A549 (cell line): ENCODE measurements around the gene NBEAL2. TPM values are rescaled to one million over a fixed set of nuclear protein-coding genes. Genes with fewer than 3 reads are reported as not detected.
A peak's percentile ranks its signal among the peaks of the same experiment; 100 is the strongest.

Experiments
- ATAC-seq, 2 experiments: fragments of 200-7000 bp in 1 of 2; fragments of >200 bp in 1 of 2; cut with Nextera tagmentation in 1 of 2; cut with Tn5 transposase in 1 of 2; 3 replicates each; pipeline versions ENCODE4 v1.8.0 to v1.9.1; 2018 to 2020; ENCODE audit warnings: mild to moderate bottlenecking in 1 of 2, moderate library complexity in 1 of 2
- CTCF ChIA-PET: fragments of 300-600 bp; sonication (Branson Sonifier 250); formaldehyde crosslinking; extraction: SDS; loops from one replicate; lab custom pipeline; 2021; ENCODE audit warnings: antibody characterized with exemption, inconsistent platforms; lab: Yijun Ruan, JAX
- POLR2A ChIA-PET: fragments of 350-600 bp; formaldehyde crosslinking; extraction: SDS; loops from one replicate; lab custom pipeline; 2021; ENCODE audit warnings: antibody characterized with exemption, inconsistent platforms; lab: Yijun Ruan, JAX
- DNase-seq, 2 experiments: peaks; one replicate each; pipeline versions ENCODE4 v3.0.0 to v3.0.0-alpha.2; 2011 to 2016; ENCODE audit warnings: low read depth in 1 of 2, low spot score in 1 of 2
- FAIRE-seq: peaks from 2 replicates; lab custom pipeline; 2011; peaks lifted over from hg19 to GRCh38; lab: Jason Lieb, UNC
- H3K27ac ChIP-seq, 2 experiments: fragments of >200 bp; sonication (Bioruptor Twin); formaldehyde crosslinking; 3 replicates each; pipeline ENCODE4 v1.5.1; 2016 to 2017
- H3K4me1 ChIP-seq: fragments of >200 bp; sonication (Bioruptor Twin); formaldehyde crosslinking; 3 replicates; pipeline ENCODE4 v1.6.1; 2016
- H3K4me2 ChIP-seq: fragments of >200 bp; sonication (Bioruptor Twin); formaldehyde crosslinking; 3 replicates; pipeline ENCODE4 v1.6.1; 2016
- H3K4me3 ChIP-seq: fragments of >200 bp; sonication (Bioruptor Twin); formaldehyde crosslinking; 3 replicates; pipeline ENCODE4 v1.5.1; 2016
- H3K9me3 ChIP-seq: fragments of >200 bp; sonication (Bioruptor Twin); formaldehyde crosslinking; 3 replicates; pipeline ENCODE4 v1.6.1; 2016
- CEBPB ChIP-seq, 2 experiments: fragments of >200 bp in 1 of 2; sonication (Bioruptor Twin) in 1 of 2; formaldehyde crosslinking in 1 of 2; IDR thresholded peaks; 2 replicates each; pipeline ENCODE4 v1.6.1; 2012 to 2016
- EP300 ChIP-seq, 2 experiments: fragments of >200 bp; sonication (Bioruptor Twin); formaldehyde crosslinking; IDR thresholded peaks; 2 replicates in 1 of 2; 3 replicates in 1 of 2; pipeline ENCODE4 v1.6.1; 2016 to 2017
- FOSL2 ChIP-seq, 2 experiments: fragments of 450-650 bp in 1 of 2; fragments of >200 bp in 1 of 2; sonication (Bioruptor Twin) in 1 of 2; formaldehyde crosslinking; IDR thresholded peaks; 2 replicates each; pipeline versions ENCODE4 v1.5.0 to v1.6.1; 2016 to 2020; ENCODE audit warnings: mild to moderate bottlenecking in 1 of 2, moderate library complexity in 1 of 2
- GATA3 ChIP-seq: IDR thresholded peaks from 2 replicates; pipeline ENCODE4 v1.6.1; 2012; ENCODE audit warnings: borderline replicate concordance
- HOXA7 ChIP-seq: fragments of 250-450 bp; sonication (Bioruptor Pico); IDR thresholded peaks from 2 replicates; pipeline ENCODE4 v1.5.0; 2020; ENCODE audit warnings: mild to moderate bottlenecking, moderate library complexity
- JUN ChIP-seq, 2 experiments: fragments of >200 bp; sonication (Bioruptor Twin); formaldehyde crosslinking; IDR thresholded peaks; 2 replicates in 1 of 2; 3 replicates in 1 of 2; pipeline ENCODE4 v1.6.1; 2016 to 2017
- JUNB ChIP-seq: fragments of >200 bp; sonication (Bioruptor Twin); formaldehyde crosslinking; IDR thresholded peaks from 2 replicates; pipeline ENCODE4 v1.6.1; 2016
- KDM1A ChIP-seq: fragments of 200-600 bp; sonication (generic); IDR thresholded peaks from 2 replicates; pipeline ENCODE4 v1.6.1; 2016; ENCODE audit warnings: low read depth, mild to moderate bottlenecking
- MAFK ChIP-seq: fragments of 450-650 bp; IDR thresholded peaks from 2 replicates; pipeline ENCODE4 v1.6.1; 2014; ENCODE audit not compliant: partially characterized antibody
- NFE2L2 ChIP-seq: fragments of 150-350 bp; conservative IDR thresholded peaks from 2 replicates; pipeline ENCODE4 v1.6.1; 2014; ENCODE audit warnings: low read length
- NR3C1 ChIP-seq: fragments of >200 bp; sonication (Bioruptor Twin); formaldehyde crosslinking; IDR thresholded peaks from 3 replicates; pipeline ENCODE4 v1.6.1; 2017
- POLR2AphosphoS2 ChIP-seq: conservative IDR thresholded peaks from 2 replicates; pipeline ENCODE4 v1.6.1; 2012; ENCODE audit warnings: low read length, improper control_type of control experiment, inconsistent platforms
- TFCP2L1 ChIP-seq: fragments of 250-450 bp; sonication (Bioruptor Pico); IDR thresholded peaks from 2 replicates; pipeline ENCODE4 v1.5.0; 2021; ENCODE audit warnings: mild to moderate bottlenecking
- ZFP36 ChIP-seq: fragments of 450-650 bp; IDR thresholded peaks from 2 replicates; pipeline ENCODE4 v1.6.1; 2014; ENCODE audit warnings: borderline replicate concordance; ENCODE audit not compliant: partially characterized antibody
- ZSCAN20 ChIP-seq: fragments of 250-450 bp; sonication (Bioruptor Pico); IDR thresholded peaks from 2 replicates; pipeline ENCODE4 v1.8.0; 2022; ENCODE audit warnings: mild to moderate bottlenecking, moderate library complexity
- WGBS: methylation state at CpG from one replicate; pipeline ENCODE4 v1.1.6; 2017; ENCODE audit errors: missing lambda C conversion rate; 5-methylcytosine and 5-hydroxymethylcytosine counted together
- polyA plus RNA-seq, 4 experiments: library from polyadenylated mRNA; depleted of rRNA in 3 of 4; stranded (reverse); fragments of >200 nt; fragmentation: RNase III in 1 of 4; extraction: RNeasy Plus Mini Kit Qiagen cat#74134 plus additional on column Dnase treatment in 1 of 4; gene quantifications; 2 replicates in 3 of 4; 3 replicates in 1 of 4; pipeline ENCODE4 v1.2.3, GENCODE V29; 2011 to 2017
- TF ChIP-seq, protein P1 (sequence below): IDR thresholded peaks from 2 replicates; pipeline ENCODE4 v1.6.1; 2012; ENCODE audit warnings: low read depth, borderline replicate concordance
- TF ChIP-seq, protein P2 (sequence below): fragments of >200 bp; sonication (Bioruptor Twin); formaldehyde crosslinking; IDR thresholded peaks from 3 replicates; pipeline ENCODE4 v1.5.1; 2016
- TF ChIP-seq, protein P3 (sequence below): fragments of >200 bp; sonication (Bioruptor Twin); formaldehyde crosslinking; IDR thresholded peaks from 2 replicates; pipeline ENCODE4 v1.6.1; 2016
- TF ChIP-seq, protein P4 (sequence below): fragments of 250-450 bp; sonication (Bioruptor Pico); IDR thresholded peaks from 2 replicates; pipeline ENCODE4 v1.5.0; 2020; ENCODE audit warnings: low read depth, mild to moderate bottlenecking, moderate library complexity
- TF ChIP-seq, protein P5 (sequence below): fragments of 150-350 bp; IDR thresholded peaks from 2 replicates; pipeline ENCODE4 v1.6.1; 2014; ENCODE audit warnings: low read depth, mild to moderate bottlenecking, low read length
- TF ChIP-seq, protein P6 (sequence below): IDR thresholded peaks from 2 replicates; pipeline ENCODE4 v1.6.1; 2012
- TF ChIP-seq, protein P7 (sequence below): fragments of 200-600 bp; sonication (generic); IDR thresholded peaks from 2 replicates; pipeline ENCODE4 v1.6.1; 2016; ENCODE audit warnings: antibody characterized with exemption, mild to moderate bottlenecking, moderate library complexity

The NBEAL2 gene
- polyA plus RNA-seq, 2 of the 4 experiments (the other 2 are of a cell fraction): 9.6 to 47.3 TPM

DNA sequence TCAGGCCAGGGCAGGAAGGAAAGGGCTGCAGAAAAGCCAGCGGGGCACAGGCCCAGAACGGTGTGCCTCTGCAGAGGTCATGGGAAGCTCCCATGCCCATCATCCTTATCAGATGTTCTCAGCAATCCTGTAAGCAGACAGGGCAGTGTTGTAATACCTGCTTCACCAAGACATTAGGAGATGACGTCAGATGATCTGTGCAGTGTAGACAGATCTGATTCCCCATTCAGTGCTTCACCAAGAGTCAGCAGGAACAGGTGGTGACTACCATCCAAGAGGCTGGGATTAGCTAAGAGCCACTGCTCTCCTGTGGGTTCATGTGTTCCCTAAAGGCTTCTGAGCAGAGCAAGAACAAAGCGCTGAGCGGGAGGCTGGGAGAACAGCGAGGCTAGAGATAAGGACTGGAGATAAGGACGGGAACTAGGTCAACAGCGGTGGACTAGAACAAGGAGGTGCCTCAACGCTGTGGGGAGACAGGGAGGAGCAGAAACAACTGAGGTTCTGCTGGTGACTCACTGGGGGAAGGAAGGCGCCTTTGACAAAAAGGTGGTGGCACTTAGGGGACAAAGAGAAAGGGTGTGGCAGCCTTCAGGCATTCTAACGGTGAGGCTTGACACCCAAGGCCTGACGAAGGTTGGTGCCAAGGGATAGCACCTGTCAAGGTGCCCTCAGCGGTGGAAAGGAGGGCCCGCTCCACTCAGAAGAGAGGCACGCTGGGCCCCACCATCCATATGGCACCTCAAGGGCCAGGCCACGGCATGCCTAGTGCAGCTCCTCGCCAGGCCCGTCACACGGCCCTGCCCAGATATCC lies 31.3 kb upstream of the NBEAL2 start:
- TF ChIP-seq HOXA7 (CRISPR knock-in tag) (no peak), TFCP2L1 (CRISPR knock-in tag) (no peak), CEBPB (IDR thresholded peaks at IDR 0.05) (peak; percentile 58 to 82), EP300 (IDR thresholded peaks at IDR 0.05) (peak in 1 of 2 experiments; percentile 48; a peak in 2 of 5 replicates), NR3C1 (no peak), ZFP36 (no peak), JUNB (peak; percentile 56), NFE2L2 (no peak), JUN (IDR thresholded peaks at IDR 0.05) (peak; percentile 26 to 65; a peak in 4 of 5 replicates), ZSCAN20 (CRISPR knock-in tag) (no peak), FOSL2 (IDR thresholded peaks at IDR 0.05) (no peak), FOSL2 (CRISPR knock-in tag; IDR thresholded peaks at IDR 0.05) (peak; percentile 43), POLR2AphosphoS2 (no peak), GATA3 (peak; percentile 89), MAFK (peak; percentile 79), KDM1A (no peak)
- TF ChIP-seq, protein P1, sequence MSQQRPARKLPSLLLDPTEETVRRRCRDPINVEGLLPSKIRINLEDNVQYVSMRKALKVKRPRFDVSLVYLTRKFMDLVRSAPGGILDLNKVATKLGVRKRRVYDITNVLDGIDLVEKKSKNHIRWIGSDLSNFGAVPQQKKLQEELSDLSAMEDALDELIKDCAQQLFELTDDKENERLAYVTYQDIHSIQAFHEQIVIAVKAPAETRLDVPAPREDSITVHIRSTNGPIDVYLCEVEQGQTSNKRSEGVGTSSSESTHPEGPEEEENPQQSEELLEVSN: 0 out of 2 replicates have a peak, but pooled peaks have one; percentile 27
- TF ChIP-seq, protein P2, sequence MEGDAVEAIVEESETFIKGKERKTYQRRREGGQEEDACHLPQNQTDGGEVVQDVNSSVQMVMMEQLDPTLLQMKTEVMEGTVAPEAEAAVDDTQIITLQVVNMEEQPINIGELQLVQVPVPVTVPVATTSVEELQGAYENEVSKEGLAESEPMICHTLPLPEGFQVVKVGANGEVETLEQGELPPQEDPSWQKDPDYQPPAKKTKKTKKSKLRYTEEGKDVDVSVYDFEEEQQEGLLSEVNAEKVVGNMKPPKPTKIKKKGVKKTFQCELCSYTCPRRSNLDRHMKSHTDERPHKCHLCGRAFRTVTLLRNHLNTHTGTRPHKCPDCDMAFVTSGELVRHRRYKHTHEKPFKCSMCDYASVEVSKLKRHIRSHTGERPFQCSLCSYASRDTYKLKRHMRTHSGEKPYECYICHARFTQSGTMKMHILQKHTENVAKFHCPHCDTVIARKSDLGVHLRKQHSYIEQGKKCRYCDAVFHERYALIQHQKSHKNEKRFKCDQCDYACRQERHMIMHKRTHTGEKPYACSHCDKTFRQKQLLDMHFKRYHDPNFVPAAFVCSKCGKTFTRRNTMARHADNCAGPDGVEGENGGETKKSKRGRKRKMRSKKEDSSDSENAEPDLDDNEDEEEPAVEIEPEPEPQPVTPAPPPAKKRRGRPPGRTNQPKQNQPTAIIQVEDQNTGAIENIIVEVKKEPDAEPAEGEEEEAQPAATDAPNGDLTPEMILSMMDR: no peak
- TF ChIP-seq, protein P3, sequence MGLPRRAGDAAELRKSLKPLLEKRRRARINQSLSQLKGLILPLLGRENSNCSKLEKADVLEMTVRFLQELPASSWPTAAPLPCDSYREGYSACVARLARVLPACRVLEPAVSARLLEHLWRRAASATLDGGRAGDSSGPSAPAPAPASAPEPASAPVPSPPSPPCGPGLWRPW: no peak
- TF ChIP-seq, protein P4, sequence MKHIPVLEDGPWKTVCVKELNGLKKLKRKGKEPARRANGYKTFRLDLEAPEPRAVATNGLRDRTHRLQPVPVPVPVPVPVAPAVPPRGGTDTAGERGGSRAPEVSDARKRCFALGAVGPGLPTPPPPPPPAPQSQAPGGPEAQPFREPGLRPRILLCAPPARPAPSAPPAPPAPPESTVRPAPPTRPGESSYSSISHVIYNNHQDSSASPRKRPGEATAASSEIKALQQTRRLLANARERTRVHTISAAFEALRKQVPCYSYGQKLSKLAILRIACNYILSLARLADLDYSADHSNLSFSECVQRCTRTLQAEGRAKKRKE (CRISPR knock-in tag): no peak
- TF ChIP-seq, protein P5, sequence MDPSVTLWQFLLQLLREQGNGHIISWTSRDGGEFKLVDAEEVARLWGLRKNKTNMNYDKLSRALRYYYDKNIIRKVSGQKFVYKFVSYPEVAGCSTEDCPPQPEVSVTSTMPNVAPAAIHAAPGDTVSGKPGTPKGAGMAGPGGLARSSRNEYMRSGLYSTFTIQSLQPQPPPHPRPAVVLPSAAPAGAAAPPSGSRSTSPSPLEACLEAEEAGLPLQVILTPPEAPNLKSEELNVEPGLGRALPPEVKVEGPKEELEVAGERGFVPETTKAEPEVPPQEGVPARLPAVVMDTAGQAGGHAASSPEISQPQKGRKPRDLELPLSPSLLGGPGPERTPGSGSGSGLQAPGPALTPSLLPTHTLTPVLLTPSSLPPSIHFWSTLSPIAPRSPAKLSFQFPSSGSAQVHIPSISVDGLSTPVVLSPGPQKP: no peak
- TF ChIP-seq, protein P6, sequence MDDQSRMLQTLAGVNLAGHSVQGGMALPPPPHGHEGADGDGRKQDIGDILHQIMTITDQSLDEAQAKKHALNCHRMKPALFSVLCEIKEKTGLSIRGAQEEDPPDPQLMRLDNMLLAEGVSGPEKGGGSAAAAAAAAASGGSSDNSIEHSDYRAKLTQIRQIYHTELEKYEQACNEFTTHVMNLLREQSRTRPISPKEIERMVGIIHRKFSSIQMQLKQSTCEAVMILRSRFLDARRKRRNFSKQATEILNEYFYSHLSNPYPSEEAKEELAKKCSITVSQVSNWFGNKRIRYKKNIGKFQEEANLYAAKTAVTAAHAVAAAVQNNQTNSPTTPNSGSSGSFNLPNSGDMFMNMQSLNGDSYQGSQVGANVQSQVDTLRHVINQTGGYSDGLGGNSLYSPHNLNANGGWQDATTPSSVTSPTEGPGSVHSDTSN: no peak
- TF ChIP-seq, protein P7, sequence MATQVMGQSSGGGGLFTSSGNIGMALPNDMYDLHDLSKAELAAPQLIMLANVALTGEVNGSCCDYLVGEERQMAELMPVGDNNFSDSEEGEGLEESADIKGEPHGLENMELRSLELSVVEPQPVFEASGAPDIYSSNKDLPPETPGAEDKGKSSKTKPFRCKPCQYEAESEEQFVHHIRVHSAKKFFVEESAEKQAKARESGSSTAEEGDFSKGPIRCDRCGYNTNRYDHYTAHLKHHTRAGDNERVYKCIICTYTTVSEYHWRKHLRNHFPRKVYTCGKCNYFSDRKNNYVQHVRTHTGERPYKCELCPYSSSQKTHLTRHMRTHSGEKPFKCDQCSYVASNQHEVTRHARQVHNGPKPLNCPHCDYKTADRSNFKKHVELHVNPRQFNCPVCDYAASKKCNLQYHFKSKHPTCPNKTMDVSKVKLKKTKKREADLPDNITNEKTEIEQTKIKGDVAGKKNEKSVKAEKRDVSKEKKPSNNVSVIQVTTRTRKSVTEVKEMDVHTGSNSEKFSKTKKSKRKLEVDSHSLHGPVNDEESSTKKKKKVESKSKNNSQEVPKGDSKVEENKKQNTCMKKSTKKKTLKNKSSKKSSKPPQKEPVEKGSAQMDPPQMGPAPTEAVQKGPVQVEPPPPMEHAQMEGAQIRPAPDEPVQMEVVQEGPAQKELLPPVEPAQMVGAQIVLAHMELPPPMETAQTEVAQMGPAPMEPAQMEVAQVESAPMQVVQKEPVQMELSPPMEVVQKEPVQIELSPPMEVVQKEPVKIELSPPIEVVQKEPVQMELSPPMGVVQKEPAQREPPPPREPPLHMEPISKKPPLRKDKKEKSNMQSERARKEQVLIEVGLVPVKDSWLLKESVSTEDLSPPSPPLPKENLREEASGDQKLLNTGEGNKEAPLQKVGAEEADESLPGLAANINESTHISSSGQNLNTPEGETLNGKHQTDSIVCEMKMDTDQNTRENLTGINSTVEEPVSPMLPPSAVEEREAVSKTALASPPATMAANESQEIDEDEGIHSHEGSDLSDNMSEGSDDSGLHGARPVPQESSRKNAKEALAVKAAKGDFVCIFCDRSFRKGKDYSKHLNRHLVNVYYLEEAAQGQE: no peak
- H3K4me1 ChIP-seq: peaks cover 85% of the 10 kb centered on the region
- peak overlapping the region; percentile 87 for H3K4me2 ChIP-seq
- H3K27ac ChIP-seq: peak overlapping the region; percentile 90 to 97
- peak; percentile 55 to 89 for DNase-seq
- peak; percentile 72 to 76 for ATAC-seq
- 39% methylated on average over 18 of the region's 19 CpGs for WGBS
- ChIA-PET CTCF (interaction anchor here (0.7 to 3.9 kb wide), 7 partner anchors 10 to 50 kb away, joined by 3 to 27 read pairs (median 4); no protein-coding TSS in a partner anchor), POLR2A (interaction anchor here (0.6 to 1.8 kb wide), 4 partner anchors 12 to 1053 kb away, joined by 4 to 19 read pairs (median 6); partner anchors contain the start of genes CCDC12 and NBEAL2)
- H3K4me3 ChIP-seq: no peak overlapping the region
- no peak for FAIRE-seq
- H3K9me3 ChIP-seq: no peaks in the 10 kb centered on the region
